ENCODE measurements around the gene FKBP1A. TPM values are rescaled to one million over a fixed set of nuclear protein-coding genes. Genes with fewer than 3 reads are reported as not detected.

Gene FKBP1A
- total and polyA plus RNA-seq, 4 experiments from 2014 or later: 47.0 to 86.4 (median 70.0) TPM

DNA sequence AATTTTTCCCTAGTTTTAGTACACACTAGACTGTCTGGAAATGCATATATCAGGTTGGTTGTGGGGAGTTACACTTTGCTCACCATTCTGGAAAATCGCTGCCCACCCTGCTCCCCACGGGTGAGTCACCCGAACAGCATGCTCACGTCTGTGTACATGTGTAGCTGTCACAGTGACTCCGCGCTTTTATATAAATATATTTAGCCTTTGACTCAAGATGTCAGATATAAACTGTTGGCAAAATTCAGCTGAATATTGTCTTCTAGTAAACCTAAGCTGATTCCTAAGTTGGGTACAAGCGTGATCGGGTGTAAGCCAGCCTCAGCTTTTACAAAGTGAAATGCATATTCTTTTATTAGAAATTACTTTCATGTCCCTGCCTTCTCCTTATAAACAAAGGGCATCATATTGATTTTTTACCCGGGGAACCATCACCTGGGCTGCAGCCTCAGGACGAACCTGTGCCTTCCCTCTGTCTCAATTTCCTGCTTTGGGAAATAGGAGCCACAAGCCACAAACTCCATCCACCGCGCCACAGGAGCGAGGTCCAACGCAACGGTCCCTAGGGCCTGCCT lies 68.2 kb downstream of the FKBP1A start:
- H3K36me3 Mint-ChIP-seq: peaks cover 0 to 5% of the 10 kb centered on the region in 2 donors
- Histone ChIP-seq H3K9me3 (ENCODE audit: control insufficient read depth in 1 of 2, low read length in 2 of 2) (no peaks in the 10 kb centered on the region), H3K27ac (ENCODE audit: low read depth, low read length) (peak overlapping the region; percentile 98), H3K27me3 (ENCODE audit: insufficient read depth, low read length) (no peaks in the 10 kb centered on the region), H3K36me3 (ENCODE audit: insufficient read depth, low read length) (no peaks in the 10 kb centered on the region), H3K4me3 (ENCODE audit: low read length in 2 of 2) (peak overlapping the region in 1 of 2 donors; percentile 85), H3K4me1 (ENCODE audit: insufficient read depth, low read length) (peaks cover 38% of the 10 kb centered on the region)
- no peak overlapping the region for H3K4me3 Mint-ChIP-seq
- H3K4me1 Mint-ChIP-seq: peaks cover 7 to 19% (median 13%) of the 10 kb centered on the region in 4 donors
- peak in 1 of 5 donors; percentile 67 for DNase-seq
- no peaks in the 10 kb centered on the region for H3K27me3 Mint-ChIP-seq
- no peak overlapping the region for H3K27ac Mint-ChIP-seq
- ChIA-PET POLR2A (ENCODE audit: partially characterized antibody) (interaction anchor here (1.0 to 2.7 kb wide), 8 partner anchors 24 to 142 kb away, joined by 3 to 13 read pairs (median 6); partner anchors contain the start of genes NSFL1C and SNPH), CTCF (ENCODE audit: partially characterized antibody) (interaction anchor here (1.0 to 3.1 kb wide), 4 partner anchors 10 to 114 kb away, joined by 3 to 12 read pairs (median 4); no protein-coding TSS in a partner anchor)
- intact Hi-C loops (cut with micrococcal nuclease): loop anchor here (1.0 to 2.0 kb wide), 5 partner anchors 69 to 778 kb away; partner anchors contain the start of genes FKBP1A, NSFL1C and PSMF1
- no peaks in the 10 kb centered on the region for H3K9me3 Mint-ChIP-seq

GRCh38 chr20:1323830-1324597 lies 68.8 kb downstream of the FKBP1A start:
- H3K27me3 Mint-ChIP-seq: no peaks in the 10 kb centered on the region
- ChIA-PET CTCF (ENCODE audit: partially characterized antibody) (interaction anchor here (1.3 to 3.1 kb wide), 3 partner anchors 12 to 453 kb away, joined by 3 to 12 read pairs (median 3); no protein-coding TSS in a partner anchor), POLR2A (ENCODE audit: partially characterized antibody) (interaction anchor here (1.2 to 2.7 kb wide), 4 partner anchors 23 to 143 kb away, joined by 4 to 10 read pairs (median 6); partner anchors contain the start of gene NSFL1C)
- no peak for DNase-seq
- intact Hi-C loops (cut with micrococcal nuclease): loop anchor here (2.0 kb wide), 1 partner anchor 779 kb away; no protein-coding TSS in a partner anchor
- H3K27ac Mint-ChIP-seq: peak overlapping the region in 3 of 7 donors; percentile 71 to 92 (median 80)
- peaks cover under 1 to 14% (median 8%) of the 10 kb centered on the region in 4 donors for H3K4me1 Mint-ChIP-seq
- H3K27ac ChIP-seq (ENCODE audit: low read depth, low read length): peak overlapping the region; percentile 98
- H3K9me3 Mint-ChIP-seq: no peaks in the 10 kb centered on the region
- H3K36me3 ChIP-seq (ENCODE audit: insufficient read depth, low read length): no peaks in the 10 kb centered on the region
- H3K4me3 Mint-ChIP-seq: peak overlapping the region in 2 of 8 donors; percentile 25 to 30
- no peak overlapping the region for H3K4me3 ChIP-seq (ENCODE audit: low read length in 2 of 2)
- peaks cover 0 to 4% of the 10 kb centered on the region in 2 donors for H3K36me3 Mint-ChIP-seq
- no peaks in the 10 kb centered on the region for H3K27me3 ChIP-seq (ENCODE audit: insufficient read depth, low read length)
- H3K9me3 ChIP-seq (ENCODE audit: control insufficient read depth in 1 of 2, low read length in 2 of 2): no peaks in the 10 kb centered on the region
- H3K4me1 ChIP-seq (ENCODE audit: insufficient read depth, low read length): peaks cover 35% of the 10 kb centered on the region

GRCh38 chr20:1323256-1323655 lies 69.6 kb downstream of the FKBP1A start:
- DNase-seq: no peak
- Mint-ChIP-seq H3K4me1 (peaks cover 0 to 14% (median 6%) of the 10 kb centered on the region in 4 donors), H3K9me3 (no peaks in the 10 kb centered on the region), H3K4me3 (peak overlapping the region in 1 of 8 donors; percentile 50), H3K36me3 (peaks cover 0 to 4% of the 10 kb centered on the region in 2 donors), H3K27me3 (no peaks in the 10 kb centered on the region), H3K27ac (peak overlapping the region in 6 of 7 donors; percentile 24 to 80 (median 62))
- Histone ChIP-seq H3K27me3 (ENCODE audit: insufficient read depth, low read length) (no peaks in the 10 kb centered on the region), H3K4me1 (ENCODE audit: insufficient read depth, low read length) (peaks cover 34% of the 10 kb centered on the region), H3K27ac (ENCODE audit: low read depth, low read length) (no peak overlapping the region), H3K4me3 (ENCODE audit: low read length in 2 of 2) (no peak overlapping the region), H3K9me3 (ENCODE audit: control insufficient read depth in 1 of 2, low read length in 2 of 2) (no peaks in the 10 kb centered on the region), H3K36me3 (ENCODE audit: insufficient read depth, low read length) (no peaks in the 10 kb centered on the region)
- ChIA-PET POLR2A (ENCODE audit: partially characterized antibody) (no interaction called here), CTCF (ENCODE audit: partially characterized antibody) (interaction anchor here (1.5 to 3.1 kb wide), 3 partner anchors 11 to 454 kb away, joined by 3 to 12 read pairs (median 3); no protein-coding TSS in a partner anchor)
- intact Hi-C loops (cut with micrococcal nuclease): no loop called here

DNA sequence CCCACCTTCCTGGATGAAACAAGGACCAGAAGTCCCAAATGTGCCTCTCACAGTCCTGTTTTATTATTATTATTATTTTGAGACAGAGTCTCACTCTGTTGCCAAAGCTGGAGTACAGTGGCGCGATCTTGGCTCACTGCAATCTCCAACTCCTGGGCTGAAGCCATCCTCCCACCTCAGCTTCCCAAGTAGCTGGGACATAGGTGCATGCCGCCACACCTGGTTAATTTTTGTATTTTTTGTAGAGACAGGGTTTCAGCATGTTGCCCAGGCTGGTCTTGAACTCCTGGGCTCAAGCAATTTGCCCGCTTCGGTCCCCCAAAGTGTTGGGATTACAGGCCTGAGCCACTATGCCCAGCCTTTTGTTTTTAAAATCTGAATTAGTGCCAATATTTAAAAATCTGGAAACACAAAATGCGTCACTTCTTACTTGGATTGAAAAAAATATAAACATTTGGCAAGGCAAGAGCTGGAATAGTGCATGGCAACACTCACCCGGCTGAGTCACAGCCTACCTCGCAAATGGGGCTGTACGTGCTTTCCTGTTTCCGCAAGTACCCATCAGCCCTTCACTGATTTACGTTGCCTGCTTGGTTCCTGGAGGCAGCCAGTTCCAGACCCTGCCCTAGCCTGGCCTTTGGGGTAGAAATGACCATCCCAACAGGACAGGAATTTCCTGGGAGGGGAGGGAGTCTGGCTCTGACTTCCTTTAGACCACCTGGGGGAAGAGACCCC lies 70.2 kb downstream of the FKBP1A start:
- Mint-ChIP-seq H3K4me3 (no peak overlapping the region), H3K36me3 (peaks cover 0 to under 1% of the 10 kb centered on the region in 2 donors), H3K9me3 (no peaks in the 10 kb centered on the region), H3K27ac (peak overlapping the region in 4 of 7 donors; percentile 49 to 80 (median 77)), H3K27me3 (no peaks in the 10 kb centered on the region), H3K4me1 (peaks cover 3 to 11% (median 7%) of the 10 kb centered on the region in 4 donors)
- Histone ChIP-seq H3K27ac (ENCODE audit: low read depth, low read length) (no peak overlapping the region), H3K9me3 (ENCODE audit: control insufficient read depth in 1 of 2, low read length in 2 of 2) (no peaks in the 10 kb centered on the region), H3K4me1 (ENCODE audit: insufficient read depth, low read length) (peaks cover 31% of the 10 kb centered on the region), H3K36me3 (ENCODE audit: insufficient read depth, low read length) (no peaks in the 10 kb centered on the region), H3K4me3 (ENCODE audit: low read length in 2 of 2) (no peak overlapping the region), H3K27me3 (ENCODE audit: insufficient read depth, low read length) (no peaks in the 10 kb centered on the region)
- intact Hi-C loops (cut with micrococcal nuclease): no loop called here
- ChIA-PET POLR2A (ENCODE audit: partially characterized antibody) (interaction anchor here (1.2 kb wide), 1 partner anchor 10 kb away, joined by 3 read pairs; no protein-coding TSS in a partner anchor), CTCF (ENCODE audit: partially characterized antibody) (interaction anchor here (1.1 to 1.5 kb wide), 4 partner anchors 10 to 454 kb away, joined by 3 to 4 read pairs (median 3); no protein-coding TSS in a partner anchor)
- no peak for DNase-seq

GRCh38 chr20:1321654-1321939 lies 71.3 kb downstream of the FKBP1A start:
- Mint-ChIP-seq H3K36me3 (no peaks in the 10 kb centered on the region), H3K27ac (peak overlapping the region in 2 of 7 donors; percentile 23 to 27), H3K4me3 (no peak overlapping the region), H3K27me3 (no peaks in the 10 kb centered on the region), H3K9me3 (no peaks in the 10 kb centered on the region), H3K4me1 (peaks cover 5 to 7% (median 6%) of the 10 kb centered on the region in 4 donors)
- Histone ChIP-seq H3K27me3 (ENCODE audit: insufficient read depth, low read length) (no peaks in the 10 kb centered on the region), H3K4me1 (ENCODE audit: insufficient read depth, low read length) (peaks cover 20% of the 10 kb centered on the region), H3K36me3 (ENCODE audit: insufficient read depth, low read length) (no peaks in the 10 kb centered on the region), H3K4me3 (ENCODE audit: low read length in 2 of 2) (no peak overlapping the region), H3K27ac (ENCODE audit: low read depth, low read length) (no peak overlapping the region), H3K9me3 (ENCODE audit: control insufficient read depth in 1 of 2, low read length in 2 of 2) (no peaks in the 10 kb centered on the region)
- intact Hi-C loops (cut with micrococcal nuclease): no loop called here
- DNase-seq: no peak
- POLR2A ChIA-PET (ENCODE audit: partially characterized antibody): interaction anchor here (1.2 kb wide), 1 partner anchor 8 kb away, joined by 3 read pairs; no protein-coding TSS in a partner anchor
- CTCF ChIA-PET (ENCODE audit: partially characterized antibody): interaction anchor here (1.1 to 1.5 kb wide), 3 partner anchors 9 to 182 kb away, joined by 3 to 4 read pairs (median 3); no protein-coding TSS in a partner anchor

- peak overlapping the region in 4 of 7 donors; percentile 27 to 78 (median 42) for H3K27ac Mint-ChIP-seq
- peaks cover 5 to 7% (median 6%) of the 10 kb centered on the region in 4 donors for H3K4me1 Mint-ChIP-seq
Observed at GRCh38 chr20:1320902-1321653, 71.8 kb downstream of the FKBP1A start.

More at GRCh38 chr20:1320902-1321653, 71.8 kb downstream of the FKBP1A start:
- intact Hi-C loops (cut with micrococcal nuclease): no loop called here
- Histone ChIP-seq H3K4me3 (ENCODE audit: low read length in 2 of 2) (no peak overlapping the region), H3K4me1 (ENCODE audit: insufficient read depth, low read length) (peaks cover 15% of the 10 kb centered on the region), H3K36me3 (ENCODE audit: insufficient read depth, low read length) (no peaks in the 10 kb centered on the region), H3K27me3 (ENCODE audit: insufficient read depth, low read length) (no peaks in the 10 kb centered on the region), H3K9me3 (ENCODE audit: control insufficient read depth in 1 of 2, low read length in 2 of 2) (no peaks in the 10 kb centered on the region), H3K27ac (ENCODE audit: low read depth, low read length) (no peak overlapping the region)
- H3K4me3 Mint-ChIP-seq: no peak overlapping the region
- H3K27me3 Mint-ChIP-seq: no peaks in the 10 kb centered on the region
- no peaks in the 10 kb centered on the region for H3K36me3 Mint-ChIP-seq
- H3K9me3 Mint-ChIP-seq: no peaks in the 10 kb centered on the region
- ChIA-PET POLR2A (ENCODE audit: partially characterized antibody) (interaction anchor here (1.2 kb wide), 1 partner anchor 8 kb away, joined by 3 read pairs; no protein-coding TSS in a partner anchor), CTCF (ENCODE audit: partially characterized antibody) (no interaction called here)
- DNase-seq: no peak
